GM21786 (cell line): ENCODE data around the gene NOC4L.
"Not testable (repeated sequence)": the region's sequence is repeated elsewhere in the genome, so short reads cannot be mapped to it uniquely, and the experiment has no call there.

ENCODE experiments used
- ATAC-seq: cut with Tn5 transposase; IDR thresholded peaks from one replicate; pipeline ENCODE4 v1.9.1; 2021; ENCODE audit not compliant: unreplicated experiment

NOC4L gene

DNA sequence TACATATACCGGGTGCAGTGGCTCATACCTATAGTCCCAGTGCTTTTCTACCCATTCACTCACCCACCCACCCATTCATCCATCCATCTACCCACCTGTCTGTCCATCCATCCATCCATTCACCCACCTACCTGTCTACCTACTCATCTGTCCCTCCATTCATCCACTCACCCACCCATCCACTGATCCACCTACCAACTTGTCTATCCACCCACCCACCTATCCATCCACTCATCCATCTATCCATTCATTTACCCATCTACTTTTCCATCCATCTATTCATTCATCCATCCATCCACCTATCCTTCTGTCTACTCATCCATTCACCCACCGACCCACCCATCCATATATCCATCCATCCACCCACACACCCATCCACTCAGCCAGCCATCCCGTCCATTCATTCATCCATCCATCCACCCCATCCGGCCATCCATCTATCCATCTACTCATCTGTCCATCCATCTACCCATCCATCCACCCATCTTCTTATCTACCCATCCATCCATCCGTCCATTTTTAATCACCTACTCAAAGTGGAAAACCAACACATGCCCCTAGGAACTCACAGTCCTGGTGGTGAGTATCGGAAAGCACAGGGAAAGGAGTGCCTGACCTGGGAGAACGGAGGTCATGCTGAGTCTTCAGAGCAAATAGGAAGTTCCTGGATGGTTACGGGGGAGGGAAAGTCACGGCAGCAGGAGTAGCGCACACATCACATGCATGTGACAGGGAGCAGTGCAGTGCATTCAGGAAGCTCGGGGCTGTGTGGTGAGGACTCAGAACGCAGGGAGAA, 20.1 kb upstream of the NOC4L start:
- ATAC-seq: no peak

DNA sequence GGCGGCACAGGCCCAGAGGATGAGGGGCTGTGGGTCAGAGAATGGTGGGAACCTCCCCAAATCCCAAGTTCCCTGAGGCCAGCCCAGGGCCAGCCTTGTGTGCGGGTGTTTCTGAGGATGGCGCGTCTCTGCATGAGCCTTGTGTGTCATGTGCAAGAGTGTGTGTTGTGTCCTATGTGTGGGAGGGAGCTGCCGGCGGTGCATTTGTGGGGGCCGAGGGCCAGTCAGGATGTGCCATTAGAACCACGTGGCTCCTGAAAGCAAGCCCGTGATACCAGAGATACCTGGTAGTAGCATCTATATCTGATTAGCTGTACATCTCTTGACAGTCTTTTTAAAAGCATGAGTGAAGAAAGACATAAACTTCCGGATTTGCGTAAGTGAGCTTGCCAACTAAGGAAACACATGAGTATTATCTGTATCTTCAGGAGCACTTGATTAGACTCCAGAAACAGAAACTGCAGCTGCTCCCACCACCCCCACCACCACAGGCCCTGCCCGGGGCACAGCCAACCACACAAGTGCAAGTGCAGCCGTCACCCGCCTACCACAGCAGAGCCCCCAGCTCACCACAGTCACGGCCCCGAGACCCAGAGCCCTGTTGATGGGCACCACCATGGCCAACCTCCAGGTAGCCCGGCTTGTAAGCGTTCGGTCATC, 19.4 kb upstream of the NOC4L start:
- ATAC-seq: no peak

DNA sequence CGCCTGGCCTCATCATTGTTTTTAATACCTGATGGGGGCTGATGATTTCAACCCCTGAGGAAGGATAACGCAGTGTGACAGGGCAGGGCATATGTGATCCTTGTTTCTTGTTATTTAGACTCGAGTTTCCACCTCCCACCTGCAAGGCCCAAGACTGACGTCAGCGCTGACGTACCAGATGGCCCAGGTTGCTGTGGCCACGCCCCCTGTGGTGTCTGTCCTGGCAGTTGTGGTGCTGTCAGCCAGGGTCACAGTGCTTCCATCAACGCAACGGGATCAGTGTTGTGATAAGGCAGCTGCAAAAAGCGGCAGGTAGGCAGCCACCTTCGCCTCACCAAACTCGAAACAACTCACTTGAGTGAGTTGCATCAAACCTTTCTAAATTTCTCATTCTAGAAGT, 18.5 kb upstream of the NOC4L start:
- no peak for ATAC-seq

DNA sequence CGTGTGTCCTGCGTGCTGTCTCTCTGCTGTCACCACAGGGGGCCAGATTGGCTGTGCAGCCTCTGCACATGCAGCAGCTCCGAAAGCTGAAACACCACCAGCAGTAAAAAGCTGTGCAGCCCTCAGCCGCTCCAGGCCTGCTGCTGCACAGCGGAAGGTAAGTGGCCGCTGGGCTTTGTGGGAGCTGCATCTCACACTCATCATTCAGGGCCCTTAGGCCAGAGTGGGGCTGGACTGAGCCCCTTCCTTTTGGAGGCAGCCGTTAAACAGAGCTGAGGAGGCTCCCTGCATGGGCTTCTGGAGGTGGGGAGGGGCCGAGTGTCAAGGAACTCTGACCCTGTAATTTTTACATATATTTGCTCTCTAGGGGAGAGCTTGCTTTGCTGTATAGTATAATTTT, 17.2 kb upstream of the NOC4L start:
- ATAC-seq: no peak

DNA sequence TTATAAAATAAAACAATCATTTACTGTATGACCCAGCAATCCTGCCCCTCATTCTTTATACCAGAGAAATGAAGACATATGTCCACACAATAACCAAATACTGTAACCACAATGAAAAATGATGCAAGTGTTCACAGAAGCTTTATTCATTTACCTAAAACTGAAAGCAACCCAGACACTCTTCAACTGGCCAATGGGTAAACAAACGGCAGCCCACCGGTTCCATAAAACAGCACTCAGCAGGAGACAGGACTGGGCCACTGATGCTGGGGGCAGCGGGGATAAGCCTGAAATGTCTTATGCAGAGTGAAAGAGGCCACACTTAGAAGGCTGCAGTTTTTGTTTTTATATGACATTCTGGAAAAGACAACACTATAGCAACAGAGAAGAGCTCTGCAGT, 15.2 kb upstream of the NOC4L start:
- no peak for ATAC-seq

DNA sequence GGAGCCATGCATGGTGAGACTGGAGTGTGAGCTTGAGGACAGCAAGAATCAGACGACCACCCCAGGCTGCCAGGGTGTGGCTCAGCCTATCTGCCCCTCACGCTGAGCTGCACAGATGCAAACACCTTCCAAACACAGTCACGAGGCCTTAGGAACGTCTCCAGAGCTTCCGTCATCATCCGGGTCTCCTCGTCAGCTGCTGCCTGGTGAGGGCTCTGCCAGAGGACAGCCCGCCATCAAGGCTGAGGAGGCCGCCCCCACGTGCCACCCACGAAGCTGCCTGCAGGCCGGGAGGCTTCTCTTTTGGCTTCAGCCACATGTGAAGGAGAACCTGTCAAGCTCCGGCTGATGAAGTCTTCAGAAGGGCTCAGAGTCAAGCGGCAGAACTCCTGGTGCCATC, 13.6 kb upstream of the NOC4L start:
- ATAC-seq: no peak

DNA sequence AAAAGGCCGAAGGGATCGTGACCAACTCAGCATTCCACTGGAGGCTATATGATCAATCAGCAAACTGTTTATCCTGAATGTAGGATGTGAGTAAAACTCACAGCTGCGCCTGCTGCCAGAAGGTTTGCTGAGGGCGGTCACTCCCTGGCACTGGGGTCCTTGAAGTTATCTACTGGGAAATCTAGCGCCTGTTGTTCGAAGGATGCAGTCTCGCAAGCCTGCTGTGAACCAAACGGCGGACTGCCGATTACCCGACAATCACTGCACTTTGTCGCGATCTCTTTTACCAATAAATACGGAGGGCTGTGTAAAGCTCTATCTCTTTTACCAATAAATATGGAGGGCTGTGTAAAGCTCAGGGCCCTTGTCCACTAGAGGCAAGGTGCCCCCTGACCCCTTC, 13.0 kb upstream of the NOC4L start:
- ATAC-seq: no peak

DNA sequence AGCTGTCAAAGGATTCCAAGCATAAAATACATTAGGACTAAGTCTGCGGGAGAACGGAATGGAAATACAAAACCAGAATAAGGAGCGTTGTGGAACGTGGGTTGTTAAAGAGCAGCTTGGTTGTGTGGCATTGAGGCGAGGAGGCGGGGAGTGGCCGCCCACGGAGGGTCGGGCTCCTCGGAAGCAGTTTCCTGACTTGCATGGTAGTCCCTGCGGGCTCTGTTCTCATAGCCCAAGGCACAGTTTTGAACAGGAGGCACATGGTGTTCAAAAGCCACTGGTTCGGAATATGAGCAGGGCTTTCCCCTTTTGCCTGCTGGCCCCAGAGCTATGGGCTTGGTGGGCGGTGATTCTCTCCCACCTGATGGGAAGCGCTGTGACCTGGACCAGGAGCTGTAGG, 12.3 kb upstream of the NOC4L start:
- no peak for ATAC-seq

DNA sequence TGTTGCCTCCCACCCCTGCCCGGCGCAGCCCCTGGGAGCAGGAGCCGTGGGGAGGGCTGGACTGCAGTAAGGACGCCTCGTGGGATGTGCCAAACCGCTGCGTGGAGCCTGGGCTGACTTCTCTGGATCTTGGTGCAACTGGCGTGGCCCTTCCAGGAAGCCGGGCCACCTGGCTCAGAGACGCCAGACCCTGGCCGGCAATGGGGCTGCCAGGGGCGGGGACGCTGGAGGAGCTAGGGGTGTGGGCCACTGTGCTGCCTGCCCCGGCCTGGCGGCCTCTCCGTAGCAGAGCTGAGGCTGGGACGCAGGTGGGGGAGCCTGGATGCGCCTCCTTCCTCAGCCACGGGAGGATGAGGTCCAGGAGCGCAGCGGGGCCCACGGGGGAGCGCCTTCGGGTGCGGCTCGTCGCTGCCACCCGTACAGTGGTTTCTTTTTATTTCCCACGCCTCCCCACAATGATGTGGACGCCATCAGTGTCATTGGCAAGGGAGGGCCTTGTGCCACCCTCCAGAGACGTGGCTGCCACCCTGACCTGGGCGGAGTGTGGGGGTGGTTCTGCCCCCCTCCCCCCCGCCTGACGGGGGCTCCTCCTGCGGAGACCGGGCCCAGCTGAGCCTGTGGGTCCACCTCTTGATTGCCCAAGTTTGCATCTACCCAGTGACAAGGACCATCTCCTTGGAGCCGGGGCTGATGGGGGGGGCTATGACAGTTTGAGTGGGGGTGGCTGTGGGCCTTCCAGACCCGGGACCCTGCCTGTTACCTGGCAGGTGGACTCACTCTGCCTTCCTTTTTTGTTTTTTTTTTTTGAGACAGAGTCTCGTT, 11.4 kb upstream of the NOC4L start:
- ATAC-seq: no peak

DNA sequence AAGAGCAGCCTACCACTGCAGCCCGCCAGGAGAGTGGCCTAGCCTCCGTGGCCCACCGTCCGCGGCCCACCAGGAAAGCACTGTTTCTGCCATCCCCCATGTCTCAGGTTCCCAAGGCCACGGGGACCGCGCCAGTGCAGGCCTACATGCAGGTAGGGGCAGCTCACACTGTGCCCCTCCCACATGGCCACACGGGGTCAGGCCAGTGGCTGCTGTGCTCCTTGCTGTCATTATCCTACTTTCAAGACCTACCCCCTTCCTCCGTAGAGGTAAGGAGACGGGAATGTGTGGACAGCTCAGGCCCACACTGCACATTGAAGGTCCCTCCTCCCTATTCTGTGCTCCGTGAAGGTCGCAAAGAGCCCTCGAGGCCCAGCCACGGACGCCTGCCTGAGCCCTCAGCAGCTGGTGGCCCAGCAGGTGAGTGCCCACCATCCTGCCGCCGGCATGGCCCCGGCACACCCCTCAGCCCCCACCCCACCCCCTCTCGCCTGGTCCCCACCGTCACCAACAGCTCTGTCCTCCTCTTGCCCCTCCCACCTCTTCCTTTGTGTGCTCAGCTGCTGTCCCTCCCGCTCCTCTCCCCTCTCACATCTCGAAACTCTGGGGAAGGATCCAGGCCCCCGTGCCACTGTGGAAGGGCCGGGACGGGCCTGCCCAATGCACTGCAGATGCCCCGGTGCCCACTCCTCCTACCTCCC, 10.2 kb upstream of the NOC4L start:
- ATAC-seq: no peak

DNA sequence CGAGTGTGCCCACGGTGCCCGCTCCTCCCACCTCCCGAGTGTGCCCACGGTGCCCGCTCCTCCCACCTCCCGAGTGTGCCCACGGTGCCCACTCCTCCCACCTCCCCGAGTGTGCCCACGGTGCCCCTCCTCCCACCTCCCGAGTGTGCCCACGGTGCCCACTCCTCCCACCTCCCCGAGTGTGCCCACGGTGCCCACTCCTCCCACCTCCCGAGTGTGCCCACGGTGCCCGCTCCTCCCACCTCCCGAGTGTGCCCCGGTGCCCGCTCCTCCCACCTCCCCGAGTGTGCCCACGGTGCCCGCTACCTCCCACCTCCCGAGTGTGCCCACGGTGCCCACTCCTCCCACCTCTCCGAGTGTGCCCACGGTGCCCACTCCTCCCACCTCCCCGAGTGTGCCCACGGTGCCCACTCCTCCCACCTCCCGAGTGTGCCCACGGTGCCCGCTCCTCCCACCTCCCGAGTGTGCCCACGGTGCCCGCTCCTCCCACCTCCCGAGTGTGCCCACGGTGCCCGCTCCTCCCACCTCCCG, 9.5 kb upstream of the NOC4L start:
- not testable (repeated sequence) for ATAC-seq

DNA sequence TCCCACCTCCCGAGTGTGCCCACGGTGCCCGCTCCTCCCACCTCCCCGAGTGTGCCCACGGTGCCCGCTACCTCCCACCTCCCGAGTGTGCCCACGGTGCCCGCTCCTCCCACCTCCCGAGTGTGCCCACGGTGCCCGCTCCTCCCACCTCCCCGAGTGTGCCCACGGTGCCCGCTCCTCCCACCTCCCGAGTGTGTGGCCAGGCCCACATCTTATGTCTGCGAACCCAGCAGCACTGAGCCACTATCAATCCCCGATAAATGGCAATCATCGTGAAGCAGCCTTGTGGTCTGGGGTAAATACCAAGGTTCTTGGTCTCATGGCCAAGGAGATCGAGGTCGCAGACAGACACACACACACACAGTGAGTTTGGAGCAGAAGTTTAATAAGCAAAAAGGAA, 8.0 kb upstream of the NOC4L start:
- not testable (repeated sequence) for ATAC-seq

DNA sequence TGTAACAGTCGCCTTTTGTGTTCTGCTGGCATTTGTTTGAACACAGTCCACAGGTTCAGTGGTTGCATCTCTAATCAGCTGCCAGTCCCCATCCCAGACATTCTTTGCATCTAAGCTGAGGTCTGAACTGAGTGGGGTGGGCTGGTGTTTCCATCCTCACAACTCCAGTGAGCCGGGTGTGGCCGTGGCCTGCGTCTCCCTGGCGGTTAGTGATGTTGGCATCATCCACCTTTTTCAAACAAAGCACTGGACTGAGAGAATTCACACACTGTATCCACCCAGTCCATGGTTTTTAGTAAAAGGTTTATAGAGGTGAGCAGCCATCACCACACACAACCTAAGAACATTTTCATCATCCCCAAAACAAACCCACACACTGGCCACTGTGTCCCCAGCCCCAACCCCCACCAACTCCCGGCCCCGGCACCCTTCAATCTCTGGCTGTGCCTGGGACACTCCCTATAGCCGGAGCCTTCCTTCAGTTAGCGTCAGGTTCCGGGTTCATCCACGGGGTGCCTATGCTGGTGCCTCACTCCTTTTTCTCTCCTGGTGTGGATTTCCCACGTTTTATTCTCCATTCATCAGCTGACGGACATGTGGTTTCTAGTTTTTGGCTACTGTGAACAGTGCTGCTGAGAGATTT, 6.7 kb upstream of the NOC4L start:
- ATAC-seq: no peak

DNA sequence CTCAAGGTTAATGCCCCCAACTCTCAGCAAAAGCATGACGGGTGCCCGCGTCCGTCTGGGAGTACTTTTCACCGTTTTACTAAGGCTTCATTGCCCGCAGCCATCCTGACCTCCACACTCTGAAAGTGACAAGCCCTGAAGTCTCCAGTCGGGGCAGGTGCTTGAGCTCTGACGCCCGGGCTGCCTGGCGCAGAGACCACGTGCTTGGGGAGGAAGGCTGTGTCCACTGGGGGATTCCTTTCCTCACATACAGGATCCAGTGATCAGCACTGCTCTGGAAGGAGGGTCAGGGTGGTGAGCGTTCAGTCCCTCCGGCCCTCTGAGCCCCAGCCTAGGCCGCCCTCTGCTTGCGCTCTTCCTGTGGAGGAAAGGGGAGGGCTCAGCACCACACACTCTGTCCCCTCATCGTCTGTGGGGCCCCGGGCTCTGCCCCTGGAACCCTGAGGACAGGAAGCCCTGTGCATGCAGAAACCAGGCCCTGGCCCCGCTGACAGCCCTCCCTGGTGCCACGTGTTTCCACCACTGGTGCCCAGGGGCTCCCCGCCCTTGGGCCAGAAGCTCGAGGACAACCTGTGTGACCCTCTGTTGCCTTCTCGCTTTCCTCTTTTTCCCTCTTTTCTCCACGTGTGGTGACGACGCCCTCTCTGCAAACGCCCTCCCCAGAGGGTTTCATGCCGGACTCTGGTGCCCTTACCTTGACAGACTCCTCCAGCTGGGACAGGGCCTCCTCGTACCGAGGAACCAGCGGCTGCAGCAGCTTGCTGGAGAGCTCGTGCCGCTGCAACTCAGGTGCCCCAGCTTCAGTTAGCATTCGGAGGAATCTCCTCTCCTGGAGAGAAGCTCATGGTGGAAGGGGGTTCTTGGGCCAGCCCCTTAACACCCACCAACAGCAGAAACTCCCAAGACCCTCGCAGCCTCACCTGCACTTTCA, 5.1 kb upstream of the NOC4L start:
- no peak for ATAC-seq

DNA sequence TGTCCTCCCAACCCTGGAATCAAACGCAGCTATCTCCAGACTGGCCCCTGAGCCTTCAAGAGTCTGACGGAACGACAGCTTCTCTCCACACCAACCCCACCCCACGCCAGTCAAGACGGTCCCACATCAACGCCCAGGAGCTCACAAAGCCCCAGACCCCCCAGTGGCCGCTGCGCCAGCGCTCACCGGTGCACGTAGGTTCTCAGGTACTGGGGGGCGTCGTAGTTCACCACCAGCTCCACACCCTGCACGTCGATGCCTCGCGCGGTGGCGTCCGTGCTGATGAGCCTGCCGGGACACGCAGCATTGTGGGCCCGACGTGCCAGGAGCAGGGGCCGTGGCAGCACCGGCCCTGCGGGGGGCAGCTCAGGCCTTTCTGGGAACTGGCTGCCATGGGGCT, 4.3 kb upstream of the NOC4L start:
- no peak for ATAC-seq

DNA sequence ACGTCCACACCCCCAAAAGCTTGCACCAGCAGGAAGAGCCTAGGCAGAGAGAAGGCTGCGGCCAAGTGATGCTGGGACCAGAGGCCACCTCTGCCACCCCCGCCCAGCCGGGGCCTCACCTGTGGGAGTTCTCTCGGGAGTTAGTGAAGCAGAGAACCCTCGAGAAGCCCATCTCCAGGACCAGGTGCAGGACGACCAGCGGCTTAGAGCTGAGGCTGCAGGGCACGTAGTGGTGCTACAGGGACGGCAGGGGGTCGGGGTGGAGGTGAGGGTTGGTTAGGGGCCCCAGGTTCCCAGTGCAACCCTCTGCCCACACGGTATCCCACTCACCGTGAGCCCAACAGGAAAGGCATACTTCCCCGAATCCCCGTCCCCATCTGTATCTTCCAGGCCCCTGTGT, 3.8 kb upstream of the NOC4L start:
- no peak for ATAC-seq

DNA sequence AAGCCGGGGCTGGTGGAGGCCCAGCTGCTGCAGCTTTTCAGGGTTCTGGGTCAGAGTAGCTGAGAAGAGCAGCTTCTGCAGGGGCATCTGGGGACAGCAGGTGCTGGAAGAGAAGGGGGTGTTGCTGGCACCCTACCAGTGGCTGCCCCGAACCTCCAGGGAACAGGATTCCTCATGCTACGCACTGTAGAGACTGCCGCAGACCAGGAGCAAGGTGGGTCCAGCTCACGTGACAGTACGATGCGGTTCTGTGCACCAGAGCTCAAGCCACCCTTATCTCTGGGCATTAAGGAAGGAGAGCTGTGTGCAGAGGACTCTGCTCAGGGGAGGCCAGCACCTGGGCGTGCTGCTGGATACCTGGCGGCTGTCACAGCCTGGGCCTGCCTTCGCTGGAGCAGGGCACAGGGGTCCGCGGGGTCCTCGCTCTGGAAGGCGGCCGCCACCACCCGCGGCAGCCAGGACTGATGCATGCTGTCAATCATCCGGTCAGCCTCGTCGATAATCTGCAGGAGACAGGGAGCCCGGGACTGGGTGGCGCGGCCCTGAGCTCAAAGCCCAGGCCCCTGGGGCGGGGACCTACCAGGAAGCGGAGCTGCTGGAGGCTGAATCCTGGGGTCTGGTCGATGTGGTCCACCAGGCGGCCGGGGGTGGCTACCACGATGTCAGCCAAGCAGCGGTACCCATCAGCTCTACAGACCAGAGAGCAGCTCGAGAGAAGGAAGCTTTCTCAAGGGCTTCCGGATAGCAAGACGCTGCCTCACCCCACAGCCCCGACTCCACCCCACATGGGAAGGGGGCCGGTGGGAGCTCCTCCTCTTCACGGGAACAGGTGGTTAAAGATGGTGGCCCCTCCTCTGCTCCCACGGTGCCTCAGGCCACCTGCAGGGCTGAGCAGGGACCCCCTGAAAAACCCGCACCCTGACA, 3.1 kb upstream of the NOC4L start:
- ATAC-seq: no peak

DNA sequence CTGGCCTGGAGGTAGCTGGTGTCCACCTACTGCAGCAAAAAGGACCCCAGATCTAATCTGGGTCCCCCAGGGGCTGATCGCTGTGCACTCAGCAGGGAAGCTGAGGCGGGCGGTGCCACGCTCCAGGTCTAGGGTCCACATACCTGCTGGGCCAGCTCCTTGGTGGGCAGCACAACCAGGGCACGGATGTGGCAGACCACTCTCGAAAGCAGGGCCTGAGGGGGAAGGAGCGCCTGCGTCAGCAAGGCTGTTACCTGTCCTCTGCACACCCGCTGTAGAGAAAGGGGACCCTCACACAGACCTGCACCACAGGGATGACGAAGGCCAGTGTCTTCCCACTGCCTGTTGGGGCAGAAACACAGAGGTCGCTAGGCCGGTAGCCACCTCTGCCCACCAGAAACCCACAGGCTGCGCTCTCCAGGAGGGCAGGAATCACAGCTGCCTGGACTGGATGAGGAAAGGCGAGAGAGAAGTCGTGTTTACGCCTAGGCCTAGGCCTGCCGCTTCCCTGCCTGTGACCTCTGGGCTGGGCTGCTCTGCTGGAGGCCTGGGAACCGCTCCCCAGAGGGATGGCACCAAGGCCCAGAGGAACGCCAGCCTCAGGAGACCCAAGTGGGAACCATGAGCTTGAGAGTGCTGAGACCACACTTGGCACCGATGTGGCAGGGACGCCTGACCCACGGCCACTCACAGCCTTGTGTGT, 2.1 kb upstream of the NOC4L start:
- no peak for ATAC-seq
